Transverse colon (tissue), 4 donors: ENCODE measurements around the gene TAS2R60.

Experiments used
- CTCF ChIP-seq, 5 experiments: fragments of 200-600 bp in 3 of 5; fragments of 450-650 bp in 2 of 5; sonication (generic) in 3 of 5; IDR thresholded peaks; 1 replicate in 2 of 5; 2 replicates in 3 of 5; pipeline ENCODE4 v1.5.1; 2016 to 2017; ENCODE audit warnings: antibody characterized with exemption in 5 of 5, inconsistent platforms in 3 of 5, mild to moderate bottlenecking in 2 of 5, moderate library complexity in 1 of 5
- POLR2A ChIP-seq: fragments of 450-650 bp; IDR thresholded peaks from one replicate; pipeline ENCODE4 v1.6.1; 2016; ENCODE audit warnings: antibody characterized with exemption, mild to moderate bottlenecking, moderate library complexity
- POLR2AphosphoS5 ChIP-seq, 3 donors: sonication (generic); formaldehyde crosslinking; IDR thresholded peaks; one replicate each; pipeline ENCODE4 v1.6.1; 2016; ENCODE audit warnings: antibody characterized with exemption in 3 of 3

DNA sequence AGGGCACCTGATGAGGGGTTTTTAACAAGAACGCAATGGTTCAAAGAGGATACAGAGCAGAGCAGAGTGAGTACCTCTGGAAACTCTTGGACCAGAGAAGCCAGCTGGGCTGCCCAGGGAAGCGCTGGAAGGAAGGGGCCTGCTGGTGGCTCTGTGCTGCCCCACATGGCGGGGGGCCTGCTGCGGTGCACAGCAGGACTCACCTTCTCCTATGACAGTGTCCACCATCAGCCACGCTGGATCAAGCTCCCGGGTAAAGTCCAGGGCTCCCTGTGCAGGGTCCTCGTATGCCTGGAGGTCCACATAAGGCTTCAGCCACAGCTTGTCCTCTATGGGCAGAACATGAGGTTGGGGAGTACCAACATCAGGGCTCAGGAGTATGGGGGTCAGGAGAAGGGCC is 47.1 kb upstream of the TAS2R60 start:
- TF ChIP-seq CTCF (IDR thresholded peaks at IDR 0.05) = no peak
- no peak for TF ChIP-seq POLR2A
- no peak for TF ChIP-seq POLR2AphosphoS5 (IDR thresholded peaks at IDR 0.05)
